DOHH2 (cell line): ENCODE measurements around the gene CFAP61.

Source experiments
- H3F3A ChIP-seq: fragments of 200-600 bp; sonication (generic), shearing (Covaris generic); 2 replicates; pipeline ENCODE4 v1.6.0; 2016; ENCODE audit warnings: antibody characterized with exemption, mild to moderate bottlenecking; ENCODE audit not compliant: control insufficient read depth, insufficient read depth
- H3K27ac ChIP-seq: fragments of 200-600 bp; sonication (generic); 2 replicates; pipeline ENCODE4 v1.5.1; 2014; ENCODE audit warnings: low read depth, mild to moderate bottlenecking, low read length, moderate library complexity
- H3K27me3 ChIP-seq: fragments of 200-600 bp; sonication (generic); 2 replicates; pipeline ENCODE4 v1.6.1; 2014; ENCODE audit warnings: mild to moderate bottlenecking, low read length, mixed read lengths; ENCODE audit not compliant: control insufficient read depth
- H3K36me3 ChIP-seq: fragments of 200-600 bp; sonication (generic); 2 replicates; pipeline ENCODE4 v1.6.1; 2014; ENCODE audit warnings: mild to moderate bottlenecking, low read length, moderate library complexity, mixed read lengths; ENCODE audit not compliant: control insufficient read depth
- H3K4me1 ChIP-seq: fragments of 200-600 bp; sonication (generic); 2 replicates; pipeline ENCODE4 v1.6.1; 2014; ENCODE audit warnings: mild to moderate bottlenecking, low read length, mixed read lengths; ENCODE audit not compliant: control insufficient read depth
- H3K4me2 ChIP-seq: fragments of 200-600 bp; sonication (generic); 2 replicates; pipeline ENCODE4 v1.6.0; 2014; ENCODE audit warnings: mild to moderate bottlenecking, low read length, moderate library complexity
- H3K4me3 ChIP-seq: fragments of 200-600 bp; sonication (generic); 2 replicates; pipeline ENCODE4 v1.5.1; 2014; ENCODE audit warnings: mild to moderate bottlenecking, low read length, mixed read lengths
- H3K79me2 ChIP-seq: fragments of 200-600 bp; sonication (generic); 2 replicates; pipeline ENCODE4 v1.6.1; 2014; ENCODE audit warnings: mild to moderate bottlenecking, low read length, mixed read lengths; ENCODE audit not compliant: control insufficient read depth
- H3K9me2 ChIP-seq: fragments of 200-600 bp; sonication (generic); replicated peaks from 2 replicates; pipeline ENCODE4 v1.6.1; 2014; ENCODE audit warnings: mild to moderate bottlenecking, low read length, mixed read lengths; ENCODE audit not compliant: control insufficient read depth
- H3K9me3 ChIP-seq: fragments of 200-600 bp; sonication (generic); 2 replicates; pipeline ENCODE4 v1.6.1; 2014; ENCODE audit warnings: antibody characterized with exemption, low read length, mixed read lengths; ENCODE audit not compliant: control insufficient read depth, insufficient read depth
- H4K20me1 ChIP-seq: fragments of 200-600 bp; sonication (generic); 2 replicates; pipeline ENCODE4 v1.6.0; 2014; ENCODE audit warnings: low read depth, mild to moderate bottlenecking, antibody characterized with exemption, low read length, moderate library complexity; ENCODE audit not compliant: control insufficient read depth, insufficient read depth
- EZH2phosphoT487 ChIP-seq: fragments of 200-600 bp; sonication (generic); IDR thresholded peaks from 2 replicates; pipeline ENCODE4 v1.6.1; 2017; ENCODE audit warnings: borderline replicate concordance, mild to moderate bottlenecking, antibody characterized with exemption, low read length, moderate library complexity, mixed read lengths
- TF ChIP-seq, protein P1 (sequence below): fragments of 200-600 bp; sonication (generic); IDR thresholded peaks from one replicate; pipeline ENCODE4 v1.5.1; 2014; ENCODE audit warnings: antibody characterized with exemption, mild to moderate bottlenecking, low read depth, low read length; ENCODE audit not compliant: poor library complexity, severe bottlenecking

The CFAP61 gene

DNA sequence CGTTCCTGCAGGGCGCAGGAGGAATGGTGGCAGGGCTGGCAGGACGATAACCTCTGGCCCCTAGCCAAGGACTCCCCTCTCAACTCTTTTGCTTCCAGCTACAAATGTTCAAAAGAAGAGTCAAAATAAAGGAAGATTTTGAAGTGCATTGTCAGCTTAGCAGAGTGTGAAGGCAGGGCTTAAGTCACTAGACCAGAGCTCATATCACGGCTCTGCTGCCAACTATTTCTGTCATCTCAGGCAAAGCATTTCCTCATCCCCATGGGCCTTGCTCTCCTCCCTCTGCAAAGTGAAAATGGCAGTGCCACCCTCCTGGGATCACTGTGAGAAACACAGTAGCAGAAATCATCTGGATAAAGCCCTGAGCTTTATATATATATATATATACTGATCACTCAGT, 36.7 kb downstream of the CFAP61 start:
- H3K79me2 ChIP-seq, result no peaks in the 10 kb centered on the region
- H3K9me2 ChIP-seq, result no peaks in the 10 kb centered on the region
- no peak overlapping the region for H3K4me3 ChIP-seq
- H3K36me3 ChIP-seq, result no peaks in the 10 kb centered on the region
- H3K4me2 ChIP-seq, result no peak overlapping the region
- H3K9me3 ChIP-seq, result no peaks in the 10 kb centered on the region
- no peaks in the 10 kb centered on the region for H4K20me1 ChIP-seq
- no peak overlapping the region for H3K27ac ChIP-seq
- 0 out of 2 replicates have a peak, but pooled peaks cover 6% of the 10 kb centered on the region for H3K27me3 ChIP-seq
- no peaks in the 10 kb centered on the region for H3K4me1 ChIP-seq
- no peaks in the 10 kb centered on the region for H3F3A ChIP-seq
- TF ChIP-seq, protein P1, sequence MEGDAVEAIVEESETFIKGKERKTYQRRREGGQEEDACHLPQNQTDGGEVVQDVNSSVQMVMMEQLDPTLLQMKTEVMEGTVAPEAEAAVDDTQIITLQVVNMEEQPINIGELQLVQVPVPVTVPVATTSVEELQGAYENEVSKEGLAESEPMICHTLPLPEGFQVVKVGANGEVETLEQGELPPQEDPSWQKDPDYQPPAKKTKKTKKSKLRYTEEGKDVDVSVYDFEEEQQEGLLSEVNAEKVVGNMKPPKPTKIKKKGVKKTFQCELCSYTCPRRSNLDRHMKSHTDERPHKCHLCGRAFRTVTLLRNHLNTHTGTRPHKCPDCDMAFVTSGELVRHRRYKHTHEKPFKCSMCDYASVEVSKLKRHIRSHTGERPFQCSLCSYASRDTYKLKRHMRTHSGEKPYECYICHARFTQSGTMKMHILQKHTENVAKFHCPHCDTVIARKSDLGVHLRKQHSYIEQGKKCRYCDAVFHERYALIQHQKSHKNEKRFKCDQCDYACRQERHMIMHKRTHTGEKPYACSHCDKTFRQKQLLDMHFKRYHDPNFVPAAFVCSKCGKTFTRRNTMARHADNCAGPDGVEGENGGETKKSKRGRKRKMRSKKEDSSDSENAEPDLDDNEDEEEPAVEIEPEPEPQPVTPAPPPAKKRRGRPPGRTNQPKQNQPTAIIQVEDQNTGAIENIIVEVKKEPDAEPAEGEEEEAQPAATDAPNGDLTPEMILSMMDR, result no peak
- TF ChIP-seq EZH2phosphoT487, result no peak

DNA sequence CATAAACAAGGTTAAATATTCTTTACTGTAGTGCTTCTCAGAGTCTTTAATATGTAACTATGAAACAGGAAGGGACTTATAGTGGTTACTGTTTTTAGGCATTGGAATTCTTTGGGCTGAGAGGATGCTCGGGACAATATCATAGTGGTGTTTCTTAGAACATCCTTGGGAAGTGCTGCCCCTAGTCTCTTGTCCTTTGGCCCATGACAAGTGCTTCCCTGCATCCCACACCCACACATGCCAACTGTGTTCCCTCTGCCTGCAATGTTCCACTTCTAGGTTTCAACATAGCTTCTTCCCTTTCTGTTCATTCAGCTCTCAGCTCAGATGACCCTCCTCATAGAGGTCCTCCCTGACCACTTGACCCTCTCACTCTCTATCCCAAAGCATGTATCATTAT, 37.6 kb downstream of the CFAP61 start:
- no peaks in the 10 kb centered on the region for H3K79me2 ChIP-seq
- TF ChIP-seq, protein P1, result no peak
- TF ChIP-seq EZH2phosphoT487, result no peak
- H3K27me3 ChIP-seq, result 0 out of 2 replicates have a peak, but pooled peaks cover 6% of the 10 kb centered on the region
- H3F3A ChIP-seq, result no peaks in the 10 kb centered on the region
- no peaks in the 10 kb centered on the region for H3K36me3 ChIP-seq
- H3K4me3 ChIP-seq, result no peak overlapping the region
- no peaks in the 10 kb centered on the region for H3K4me1 ChIP-seq
- no peaks in the 10 kb centered on the region for H4K20me1 ChIP-seq
- H3K27ac ChIP-seq, result no peak overlapping the region
- H3K4me2 ChIP-seq, result no peak overlapping the region
- no peaks in the 10 kb centered on the region for H3K9me2 ChIP-seq
- H3K9me3 ChIP-seq, result no peaks in the 10 kb centered on the region

DNA sequence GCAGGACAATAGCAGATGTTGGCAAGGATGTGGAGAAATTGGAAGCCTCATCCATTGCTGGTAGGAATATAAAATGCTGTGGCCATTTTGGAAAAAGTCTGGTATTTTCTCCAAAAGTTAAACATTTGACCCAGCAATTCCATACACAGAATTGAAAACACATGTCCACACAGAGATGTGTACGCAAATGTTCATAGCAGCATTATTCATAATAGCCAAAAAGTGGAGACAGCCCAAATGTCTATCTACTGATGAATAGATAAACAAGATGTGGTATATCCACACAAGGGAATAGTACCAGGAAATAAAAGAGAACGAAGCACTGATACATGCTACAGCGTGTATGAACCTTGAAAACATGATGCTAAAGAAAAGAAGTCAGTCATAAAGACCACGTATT, 40.5 kb downstream of the CFAP61 start:
- H3K4me1 ChIP-seq, result no peaks in the 10 kb centered on the region
- no peak for TF ChIP-seq EZH2phosphoT487
- TF ChIP-seq, protein P1, result no peak
- H3K4me3 ChIP-seq, result no peak overlapping the region
- no peaks in the 10 kb centered on the region for H3K9me2 ChIP-seq
- H3K9me3 ChIP-seq, result no peaks in the 10 kb centered on the region
- H4K20me1 ChIP-seq, result no peaks in the 10 kb centered on the region
- H3K27me3 ChIP-seq, result 0 out of 2 replicates have a peak, but pooled peaks cover 6% of the 10 kb centered on the region
- no peaks in the 10 kb centered on the region for H3K79me2 ChIP-seq
- H3K36me3 ChIP-seq, result no peaks in the 10 kb centered on the region
- H3F3A ChIP-seq, result no peaks in the 10 kb centered on the region
- H3K27ac ChIP-seq, result no peak overlapping the region
- H3K4me2 ChIP-seq, result no peak overlapping the region
